GM19452 (cell line): Measurements from ENCODE around the gene EIF3L.

ENCODE experiments used
- ATAC-seq: cut with Tn5 transposase; IDR thresholded peaks from one replicate; pipeline ENCODE4 v1.9.1; 2021; ENCODE audit not compliant: unreplicated experiment

EIF3L gene

DNA sequence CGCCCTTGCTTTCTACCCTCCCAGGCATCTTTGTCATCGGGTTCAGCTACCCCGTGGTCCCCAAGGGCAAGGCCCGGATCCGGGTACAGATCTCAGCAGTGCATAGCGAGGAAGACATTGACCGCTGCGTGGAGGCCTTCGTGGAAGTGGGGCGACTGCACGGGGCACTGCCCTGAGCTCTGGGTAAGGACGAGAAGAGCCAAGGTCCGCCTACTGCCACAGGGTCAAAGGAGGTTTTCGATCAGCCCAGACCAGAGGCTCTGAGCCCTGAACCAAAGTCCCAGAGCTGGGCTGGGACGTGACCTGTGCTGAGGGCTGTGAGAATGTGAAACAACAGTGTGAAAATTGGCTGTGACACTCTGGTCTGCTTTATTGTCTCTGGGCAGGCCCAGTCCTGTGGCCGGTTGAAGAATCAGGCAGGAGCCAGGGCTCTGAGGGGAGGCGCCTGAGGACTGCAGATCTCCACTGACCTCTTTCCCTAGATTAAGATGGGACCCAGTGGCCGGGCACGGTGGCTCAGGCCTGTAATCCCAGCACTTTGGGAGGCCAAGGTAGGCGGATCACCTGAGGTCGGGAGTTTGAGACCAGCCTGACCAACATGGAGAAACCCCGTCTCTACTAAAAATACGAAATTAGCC lies 32.6 kb upstream of the EIF3L start:
- no peak for ATAC-seq

DNA sequence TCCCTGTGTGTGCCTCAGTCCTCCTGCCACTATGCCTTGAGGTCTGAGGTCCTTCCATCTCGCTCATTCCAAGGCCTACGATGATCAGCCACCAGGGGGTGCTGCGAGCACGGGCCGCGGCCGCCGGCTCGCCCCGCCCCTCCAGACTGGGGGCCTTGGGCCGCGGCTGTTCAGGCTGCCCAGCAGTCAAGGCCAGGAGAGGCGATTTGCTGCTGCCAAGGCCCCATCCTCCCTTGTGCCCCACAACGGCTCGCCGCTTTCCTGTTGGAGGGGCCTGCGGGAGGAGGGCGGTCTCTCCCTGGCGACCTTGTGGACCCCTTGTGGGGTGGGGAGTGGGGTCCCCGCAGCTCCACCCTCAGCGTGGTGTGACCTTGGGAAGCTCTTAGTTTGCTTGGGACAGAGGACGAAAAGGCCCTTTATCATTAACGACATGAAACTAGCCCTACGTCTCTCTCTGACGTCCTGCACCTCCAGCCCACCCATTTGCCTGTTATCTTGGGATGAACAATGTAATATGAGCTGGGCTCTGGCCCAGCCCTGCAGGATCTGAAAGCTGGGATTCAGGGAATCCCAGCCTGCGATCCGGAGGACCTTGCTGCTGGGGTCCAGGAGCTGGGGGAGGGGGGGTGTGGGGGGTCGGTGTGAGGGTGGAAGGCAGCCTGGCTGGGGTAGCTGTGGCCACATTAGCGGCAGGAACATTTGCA lies 31.4 kb upstream of the EIF3L start:
- no peak for ATAC-seq

DNA sequence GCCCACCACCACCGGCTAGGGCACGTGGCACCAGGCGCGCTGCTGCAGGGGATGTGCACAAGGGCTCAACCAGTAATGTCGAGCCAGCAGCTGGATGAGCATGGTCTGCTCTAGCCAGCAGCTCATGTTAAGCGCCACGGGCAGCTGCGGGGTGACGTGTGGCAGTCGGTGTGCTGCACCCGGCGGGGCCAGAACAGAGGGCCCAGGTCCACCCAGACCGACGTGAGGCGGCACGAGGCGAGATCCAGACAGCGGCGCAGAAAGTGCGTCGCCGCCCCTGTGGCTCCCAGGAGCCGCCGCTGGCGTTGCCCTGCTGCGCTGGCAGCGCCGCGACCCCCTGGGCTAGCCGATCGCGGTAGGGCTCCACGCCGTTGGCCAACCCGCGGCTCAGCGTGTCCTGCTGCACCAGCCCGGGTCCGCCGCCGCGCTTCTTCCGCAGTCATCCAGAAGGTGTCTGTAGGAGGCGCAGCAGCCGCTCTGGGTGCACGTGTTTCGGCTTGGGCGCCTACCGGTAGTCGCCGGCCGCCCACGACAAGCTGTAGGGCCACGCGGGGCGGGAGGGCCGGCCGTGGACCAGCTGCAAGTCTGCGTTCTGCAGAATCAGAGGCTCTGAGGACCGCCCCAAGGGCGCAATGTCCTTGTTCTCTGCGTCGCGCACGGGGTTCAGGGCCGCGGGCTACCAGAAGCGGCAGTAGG lies 30.7 kb upstream of the EIF3L start:
- no peak for ATAC-seq

DNA sequence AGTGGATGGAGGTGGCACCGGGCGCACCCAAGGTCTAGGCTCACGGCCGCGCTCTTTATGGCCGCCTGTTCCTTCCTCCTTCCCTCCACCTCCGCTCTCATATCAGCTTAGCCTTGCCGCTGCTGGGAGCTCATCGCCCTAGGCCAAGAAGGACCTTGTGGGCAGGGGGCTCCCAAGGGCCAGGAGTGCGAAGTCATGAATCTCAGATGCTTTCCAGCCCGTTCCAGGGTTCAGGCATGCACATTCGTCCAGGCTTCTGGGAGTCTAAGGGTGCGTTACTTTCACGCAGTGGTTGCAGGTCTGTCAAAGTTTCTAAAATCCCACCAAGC lies 30.1 kb upstream of the EIF3L start:
- ATAC-seq: no peak

DNA sequence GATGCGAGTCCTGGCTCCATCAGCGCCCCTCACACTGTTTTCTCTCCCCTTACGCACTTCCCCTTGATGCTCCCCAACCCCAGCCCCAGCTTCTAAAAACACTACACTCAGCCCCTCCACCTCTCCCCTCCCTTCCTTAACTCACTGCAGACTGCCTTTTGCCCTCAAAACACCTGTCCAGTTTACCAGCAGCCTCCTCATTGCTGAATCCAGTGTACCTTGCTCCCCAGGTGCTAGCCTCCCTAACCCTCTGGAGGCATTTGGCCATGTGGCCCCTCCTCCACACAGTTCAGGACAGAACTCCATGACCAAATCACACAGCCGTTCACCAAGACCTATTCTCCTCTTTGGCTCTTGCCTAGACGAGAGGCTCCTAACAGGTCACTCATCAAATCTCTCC lies 28.9 kb upstream of the EIF3L start:
- ATAC-seq: no peak

DNA sequence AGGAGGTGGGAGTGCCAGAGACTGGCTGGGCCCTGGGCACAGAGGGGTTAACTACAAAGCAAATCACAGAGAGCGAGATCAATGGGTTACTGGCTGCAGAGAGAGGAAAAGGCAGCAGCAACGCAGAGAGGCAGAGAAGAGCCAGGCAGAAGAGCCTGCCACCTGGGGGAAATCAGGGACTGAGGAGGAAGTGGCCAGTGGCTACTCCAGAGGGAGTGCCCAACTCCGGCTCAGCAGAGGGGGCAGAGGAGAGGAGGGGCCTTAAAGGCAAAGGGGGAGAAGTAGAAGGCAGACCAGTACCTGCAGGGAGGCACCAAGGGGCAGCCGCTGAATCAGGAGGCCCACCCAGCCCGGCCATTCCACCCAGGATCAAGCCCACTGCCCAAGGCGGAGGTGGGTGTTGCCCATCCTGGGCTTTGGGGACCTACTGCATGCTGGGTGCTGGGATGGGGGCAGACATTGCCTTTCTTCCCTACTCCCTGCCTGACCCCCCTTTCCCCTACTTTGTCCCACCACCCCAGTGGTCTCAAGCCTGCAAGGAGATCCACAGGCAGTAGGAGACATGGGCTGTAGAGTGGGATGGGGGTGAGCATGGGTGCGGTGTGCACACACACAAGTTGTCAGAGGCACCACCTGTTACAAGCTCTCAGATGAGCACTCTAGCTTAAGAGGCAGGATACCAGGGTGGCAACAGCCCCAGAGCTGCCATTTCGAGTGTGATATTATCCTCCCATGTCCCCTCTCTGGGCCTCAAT lies 27.0 kb upstream of the EIF3L start:
- ATAC-seq: no peak

DNA sequence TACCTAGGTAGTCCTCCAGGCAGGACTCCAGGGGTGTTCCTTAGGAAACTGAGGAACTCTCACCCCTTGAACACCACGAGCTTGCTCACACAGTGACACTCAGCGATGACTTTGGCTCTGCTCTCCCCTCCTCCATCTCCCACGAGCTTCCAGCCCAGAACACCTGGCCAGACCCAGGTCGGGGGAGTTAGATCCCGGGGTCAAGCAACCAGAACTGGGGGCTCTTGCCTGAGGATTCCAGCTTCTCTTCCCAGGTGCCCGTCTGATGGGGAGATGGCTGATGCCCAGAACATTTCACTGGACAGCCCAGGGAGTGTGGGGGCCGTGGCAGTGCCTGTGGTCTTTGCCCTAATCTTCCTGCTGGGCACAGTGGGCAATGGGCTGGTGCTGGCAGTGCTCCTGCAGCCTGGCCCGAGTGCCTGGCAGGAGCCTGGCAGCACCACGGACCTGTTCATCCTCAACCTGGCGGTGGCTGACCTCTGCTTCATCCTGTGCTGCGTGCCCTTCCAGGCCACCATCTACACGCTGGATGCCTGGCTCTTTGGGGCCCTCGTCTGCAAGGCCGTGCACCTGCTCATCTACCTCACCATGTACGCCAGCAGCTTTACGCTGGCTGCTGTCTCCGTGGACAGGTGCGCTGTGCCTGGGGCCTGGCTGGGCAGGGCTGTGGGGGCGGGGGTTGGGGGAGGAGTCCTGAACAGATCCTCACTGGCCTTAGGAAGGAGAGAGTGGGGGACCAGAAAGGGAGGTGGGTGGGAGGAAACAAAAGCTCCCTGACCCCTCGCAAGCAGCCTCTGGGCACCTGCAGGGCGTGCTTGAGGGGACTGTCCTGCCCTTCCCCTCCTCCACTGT lies 25.9 kb upstream of the EIF3L start, which contains the start of gene GALR3:
Gene GALR3, plus strand, starts transcription at position 249 of the 852 bp plus-strand sequence. Its CDS starts 25 bp downstream, at position 274.
- ATAC-seq: no peak

DNA sequence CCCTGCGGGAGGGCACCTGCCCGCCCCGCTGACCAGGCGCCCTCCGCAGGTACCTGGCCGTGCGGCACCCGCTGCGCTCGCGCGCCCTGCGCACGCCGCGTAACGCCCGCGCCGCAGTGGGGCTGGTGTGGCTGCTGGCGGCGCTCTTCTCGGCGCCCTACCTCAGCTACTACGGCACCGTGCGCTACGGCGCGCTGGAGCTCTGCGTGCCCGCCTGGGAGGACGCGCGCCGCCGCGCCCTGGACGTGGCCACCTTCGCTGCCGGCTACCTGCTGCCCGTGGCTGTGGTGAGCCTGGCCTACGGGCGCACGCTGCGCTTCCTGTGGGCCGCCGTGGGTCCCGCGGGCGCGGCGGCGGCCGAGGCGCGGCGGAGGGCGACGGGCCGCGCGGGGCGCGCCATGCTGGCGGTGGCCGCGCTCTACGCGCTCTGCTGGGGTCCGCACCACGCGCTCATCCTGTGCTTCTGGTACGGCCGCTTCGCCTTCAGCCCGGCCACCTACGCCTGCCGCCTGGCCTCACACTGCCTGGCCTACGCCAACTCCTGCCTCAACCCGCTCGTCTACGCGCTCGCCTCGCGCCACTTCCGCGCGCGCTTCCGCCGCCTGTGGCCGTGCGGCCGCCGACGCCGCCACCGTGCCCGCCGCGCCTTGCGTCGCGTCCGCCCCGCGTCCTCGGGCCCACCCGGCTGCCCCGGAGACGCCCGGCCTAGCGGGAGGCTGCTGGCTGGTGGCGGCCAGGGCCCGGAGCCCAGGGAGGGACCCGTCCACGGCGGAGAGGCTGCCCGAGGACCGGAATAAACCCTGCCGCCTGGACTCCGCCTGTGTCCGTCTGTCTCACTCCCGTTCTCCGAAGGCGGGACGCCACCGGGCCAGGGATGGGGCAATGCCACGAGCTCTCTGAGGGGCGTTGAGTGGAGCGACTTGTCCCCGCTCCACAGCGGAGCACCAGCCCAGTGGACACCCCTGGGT lies 24.3 kb upstream of the EIF3L start:
- no peak for ATAC-seq

DNA sequence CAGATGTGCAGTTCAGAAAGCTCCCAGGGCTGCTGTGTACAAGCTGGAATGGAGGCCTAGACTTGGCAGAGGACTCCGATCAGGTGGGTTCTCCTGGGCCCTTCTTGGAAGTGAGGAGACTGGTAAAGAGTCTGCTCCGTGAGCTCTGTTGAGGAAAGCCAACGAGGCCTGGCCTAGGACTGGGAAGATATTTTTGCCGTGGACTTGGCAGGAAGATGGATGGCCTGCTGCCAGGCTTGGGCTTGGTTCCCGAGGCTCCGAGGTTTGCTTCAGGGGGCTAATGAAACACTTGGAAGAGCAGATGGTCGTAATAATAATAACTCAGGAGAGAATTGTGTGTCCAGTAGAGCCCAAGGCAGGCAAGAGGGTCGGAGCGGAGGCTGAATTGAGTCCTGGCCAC lies 22.2 kb upstream of the EIF3L start:
- ATAC-seq: no peak

DNA sequence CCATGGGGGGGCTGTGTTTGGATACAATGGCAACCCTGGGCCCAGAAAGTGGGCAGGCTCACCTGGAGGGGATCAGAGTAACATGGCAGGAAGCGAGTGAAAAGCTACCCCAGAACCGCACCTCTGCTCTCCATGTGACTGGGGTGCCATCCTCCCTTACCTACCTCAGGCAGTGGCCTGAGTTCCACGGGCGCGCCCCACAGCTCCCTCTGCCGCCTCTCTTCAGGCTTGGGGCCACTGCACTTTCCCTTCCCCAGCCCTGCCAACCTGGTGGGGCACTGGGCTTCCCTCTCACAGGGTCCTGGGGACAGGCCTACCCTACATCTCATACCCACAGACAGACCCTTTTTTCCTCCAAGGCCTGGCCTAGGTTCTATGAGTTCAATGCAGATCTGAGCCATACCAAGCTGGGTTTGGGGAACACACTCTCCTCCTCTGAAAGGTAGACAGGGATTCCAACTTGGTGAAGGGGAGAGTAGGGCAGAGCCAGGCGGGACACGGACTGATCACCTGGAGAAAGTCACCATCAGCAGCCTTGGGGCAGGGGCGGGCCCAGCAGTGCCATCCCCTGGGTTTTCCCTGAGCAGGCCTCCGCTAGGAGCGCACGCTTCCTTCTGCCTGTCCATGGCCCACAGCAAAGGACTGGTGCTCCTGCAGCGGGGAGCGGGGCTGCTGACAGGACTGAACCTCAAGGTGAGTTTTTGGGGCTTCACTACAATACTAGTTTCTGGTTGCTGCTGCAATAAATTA lies 19.0 kb upstream of the EIF3L start:
- ATAC-seq: no peak

DNA sequence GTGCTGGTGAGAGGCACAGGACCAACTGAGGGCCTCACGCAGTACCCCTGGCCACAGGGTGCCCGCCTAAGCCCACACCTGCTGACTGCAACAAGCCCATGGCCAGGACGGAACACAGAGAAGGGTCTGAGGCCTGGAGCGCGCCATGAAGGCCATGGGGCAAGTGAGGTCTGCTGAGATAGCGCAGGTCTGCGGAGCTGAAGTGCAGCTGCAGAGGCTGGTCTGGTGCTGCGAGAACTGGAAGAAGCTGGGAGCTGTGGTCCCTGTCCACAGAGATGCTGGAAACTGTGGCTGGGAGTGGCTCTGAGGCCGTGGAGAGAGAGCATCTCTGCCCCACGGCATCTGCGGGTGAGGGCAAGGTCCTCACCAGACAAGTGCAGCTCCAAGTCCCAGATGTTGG lies 17.7 kb upstream of the EIF3L start:
- no peak for ATAC-seq

DNA sequence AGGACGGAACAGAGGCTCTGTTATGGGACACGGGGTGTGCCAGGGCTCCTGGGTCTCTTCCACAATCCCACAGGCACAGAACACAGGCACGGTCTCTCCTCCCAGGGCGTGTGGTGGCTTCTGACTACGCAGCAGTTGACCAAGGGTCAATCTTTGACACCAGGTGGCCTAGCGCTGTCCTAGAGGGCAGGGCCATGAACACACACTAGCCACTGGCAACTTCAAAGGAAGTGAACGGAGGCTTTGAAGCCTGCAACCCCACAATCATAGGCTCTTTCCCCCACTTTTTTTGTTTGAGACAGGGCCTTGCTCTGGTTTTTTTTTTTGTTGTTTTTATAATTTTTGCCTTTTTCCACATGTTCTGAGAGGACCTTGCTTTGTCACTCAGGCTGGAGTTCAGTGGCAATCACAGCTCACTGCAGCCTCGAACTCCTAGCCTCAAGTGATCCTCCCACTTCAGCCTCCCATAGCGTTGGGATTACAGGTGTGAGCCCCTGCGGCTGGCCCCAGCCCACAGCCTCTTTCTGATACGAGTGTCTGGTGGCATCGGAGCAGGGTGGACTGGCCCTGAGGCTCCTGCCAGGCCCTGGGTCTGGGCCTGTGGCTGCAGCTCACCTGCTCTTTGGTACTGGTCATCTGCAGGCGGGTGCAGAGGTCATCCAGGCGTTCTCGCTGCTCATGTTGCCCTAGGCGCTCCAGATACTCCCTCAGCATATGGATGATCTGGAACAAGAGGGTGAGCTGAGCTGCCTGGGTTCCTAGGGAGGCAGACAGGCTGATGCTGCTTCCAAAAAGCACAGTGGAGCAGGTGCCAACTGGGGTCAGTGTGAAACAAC lies 17.0 kb upstream of the EIF3L start:
- no peak for ATAC-seq

DNA sequence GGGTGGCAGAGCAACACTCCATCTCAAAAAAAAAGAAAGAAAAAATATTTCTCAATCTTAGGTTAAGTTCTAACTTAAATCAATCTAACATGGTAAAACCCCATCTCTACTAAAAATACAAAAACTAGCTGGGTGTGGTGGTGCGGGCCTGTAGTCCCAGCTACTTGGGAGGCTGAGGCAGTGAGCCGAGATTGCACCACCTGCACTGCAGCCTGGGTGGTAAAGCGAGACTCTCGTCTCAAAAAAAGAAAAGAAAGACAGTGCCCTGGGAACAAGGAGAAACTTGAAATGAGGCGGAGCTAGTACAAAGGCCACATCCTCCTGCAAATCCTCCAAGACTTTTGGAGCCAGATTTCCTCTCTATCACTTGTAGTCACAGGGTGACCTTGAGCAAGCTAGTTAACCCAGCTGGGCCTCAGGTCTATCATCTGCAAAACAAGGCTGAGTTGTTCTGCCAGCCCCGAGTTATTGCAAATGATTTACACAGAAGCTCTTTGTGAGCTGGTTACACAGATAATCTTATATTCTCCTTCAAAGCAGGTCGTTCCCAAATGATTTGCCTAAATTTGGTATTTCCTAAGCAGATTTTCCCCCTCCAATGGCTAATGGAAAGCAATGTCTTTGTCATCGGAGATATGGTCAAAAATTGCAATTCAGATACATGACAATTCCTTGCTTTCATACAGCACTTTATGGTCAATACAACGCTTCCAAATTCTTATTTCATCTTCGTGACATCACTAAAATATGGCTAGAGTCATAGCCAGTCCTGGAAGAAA lies 7.0 kb upstream of the EIF3L start:
- ATAC-seq: no peak

DNA sequence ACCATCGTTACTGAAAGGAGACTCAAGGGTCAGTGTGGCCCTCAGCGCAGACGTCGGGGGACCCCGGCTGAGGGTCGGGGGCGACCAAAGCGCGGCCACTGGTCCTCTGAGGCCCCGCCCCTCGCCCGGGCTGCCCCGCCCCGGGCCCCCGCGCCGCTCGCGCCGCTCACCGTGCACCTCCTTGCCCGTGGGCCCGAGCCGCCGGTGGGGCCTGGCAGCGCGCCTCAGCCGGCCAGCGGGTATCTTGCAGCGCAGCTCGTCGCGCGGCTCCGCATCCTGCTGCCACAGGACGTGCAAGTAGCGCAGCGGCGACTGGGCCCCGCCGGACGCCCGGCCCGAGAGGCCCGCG lies 5.5 kb upstream of the EIF3L start:
- peak; percentile 45 for ATAC-seq

DNA sequence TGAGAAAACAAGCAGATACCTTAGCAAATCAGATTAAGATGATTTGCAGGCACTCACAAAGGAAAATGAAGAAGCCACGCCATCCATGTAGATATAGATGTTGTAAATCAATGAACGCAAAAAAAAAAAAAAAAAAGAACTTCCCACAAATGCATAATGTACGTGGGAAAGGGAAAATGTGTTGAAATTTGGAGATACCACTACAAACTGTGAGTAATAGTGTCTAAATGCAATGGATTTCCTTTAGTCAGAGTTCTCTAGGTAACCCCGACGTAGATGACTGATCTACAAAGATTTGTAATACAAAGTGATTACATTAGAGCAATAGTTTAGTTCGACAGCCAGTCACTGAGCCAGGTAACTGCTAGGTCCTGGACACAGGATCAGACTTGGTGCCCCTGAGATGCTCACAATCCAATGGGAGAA lies 4.3 kb upstream of the EIF3L start:
- ATAC-seq: no peak

DNA sequence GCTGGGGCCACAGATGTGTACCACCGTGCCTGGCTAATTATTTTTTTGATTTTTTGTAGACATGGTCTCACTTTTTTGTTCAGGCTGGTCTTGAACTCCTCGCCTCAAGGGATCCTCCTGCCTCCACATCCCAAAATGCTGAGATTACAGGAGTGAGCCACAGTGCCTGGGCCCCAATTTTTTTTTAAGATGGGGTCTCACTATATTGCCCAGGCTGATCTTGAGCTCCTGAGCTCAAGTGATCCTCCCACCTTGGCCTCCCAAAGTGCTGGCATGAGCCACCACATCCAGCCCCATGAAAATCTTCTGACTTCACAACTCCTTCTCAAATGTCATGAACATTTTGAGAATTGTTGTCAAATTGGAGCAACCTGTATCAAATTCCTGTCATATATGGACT lies 2.8 kb upstream of the EIF3L start:
- ATAC-seq: no peak

DNA sequence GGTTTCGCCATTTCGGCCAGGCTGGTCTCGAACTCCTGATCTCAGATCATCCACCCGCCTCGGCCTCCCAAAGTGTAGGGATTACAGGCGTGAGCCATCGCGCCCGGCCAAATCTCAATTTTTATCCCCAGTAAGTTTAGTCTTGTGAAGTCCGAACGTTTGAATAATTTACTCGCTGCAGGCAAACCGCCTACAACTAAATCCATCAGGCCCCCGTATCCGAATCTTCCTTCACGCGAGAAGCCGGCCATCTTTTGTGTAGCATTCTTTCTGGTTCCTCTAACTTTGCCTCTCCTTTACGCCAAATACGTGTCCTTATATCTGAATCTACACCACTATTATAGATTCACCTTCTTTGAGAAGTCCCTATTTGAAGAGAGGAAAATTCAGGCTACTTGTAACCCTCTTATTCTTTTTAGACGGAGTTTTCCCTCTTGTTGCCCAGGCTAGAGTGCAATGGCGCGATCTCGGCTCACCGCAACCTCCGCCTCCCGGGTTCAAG lies 581 bp upstream of the EIF3L start:
- ATAC-seq: no peak
